OCI-LY3 (cell line): ENCODE results near the gene RGS21.

ENCODE experiments used
- H2AFZ ChIP-seq: fragments of 200-600, 300-600 bp; shearing (Covaris generic); 2 replicates; pipeline ENCODE4 v1.6.0; 2014; ENCODE audit warnings: antibody characterized with exemption, low read depth, low read length
- H3K27ac ChIP-seq: fragments of 200-600, 300-600 bp; sonication (generic); 2 replicates; pipeline ENCODE4 v1.5.1; 2014; ENCODE audit warnings: mild to moderate bottlenecking, low read length, moderate library complexity, mixed read lengths
- H3K27me3 ChIP-seq: fragments of 200-600, 300-600 bp; sonication (generic); 2 replicates; pipeline ENCODE4 v1.6.1; 2014; ENCODE audit warnings: low read depth, low read length, mixed read lengths
- H3K36me3 ChIP-seq: fragments of 200-600, 300-600 bp; sonication (generic); replicated peaks from 2 replicates; pipeline ENCODE3; 2014; ENCODE audit warnings: low read depth, low read length, mixed read lengths
- H3K4me1 ChIP-seq: fragments of 300-600, 200-600 bp; sonication (generic); 2 replicates; pipeline ENCODE4 v1.6.1; 2014; ENCODE audit warnings: low read length, mixed read lengths
- H3K4me2 ChIP-seq: fragments of 200-600, 300-600 bp; sonication (generic); 2 replicates; pipeline ENCODE4 v1.6.1; 2014; ENCODE audit warnings: low read length, mixed read lengths
- H3K4me3 ChIP-seq: fragments of 300-600, 200-600 bp; sonication (generic); 2 replicates; pipeline ENCODE4 v1.5.1; 2014; ENCODE audit warnings: antibody characterized with exemption, mild to moderate bottlenecking, low read length, moderate library complexity
- H3K79me2 ChIP-seq: fragments of 300-600, 200-600 bp; shearing (Covaris generic); 2 replicates; pipeline ENCODE4 v1.6.1; 2014; ENCODE audit warnings: mild to moderate bottlenecking, low read length, mixed read lengths
- H3K9ac ChIP-seq: fragments of 300-600, 200-600 bp; shearing (Covaris generic); 2 replicates; pipeline ENCODE4 v1.6.0; 2014; ENCODE audit warnings: mild to moderate bottlenecking, low read length, moderate library complexity
- H3K9me3 ChIP-seq: fragments of 200-600, 300-600 bp; shearing (Covaris generic); 2 replicates; pipeline ENCODE4 v1.6.1; 2014; ENCODE audit warnings: low read length, mixed read lengths; ENCODE audit not compliant: insufficient read depth
- H4K20me1 ChIP-seq: fragments of 200-600, 300-600 bp; sonication (generic); 2 replicates; pipeline ENCODE4 v1.6.1; 2016; ENCODE audit warnings: low read length, mixed read lengths; ENCODE audit not compliant: insufficient read depth
- CTCF ChIP-seq: fragments of 200-600, 300-600 bp; sonication (generic); IDR thresholded peaks from 2 replicates; pipeline ENCODE4 v1.5.1; 2014; ENCODE audit warnings: antibody characterized with exemption, low read length, low read depth
- EZH2phosphoT487 ChIP-seq: fragments of 200-600 bp; shearing (Covaris generic); IDR thresholded peaks from 2 replicates; pipeline ENCODE4 v1.6.1; 2018; ENCODE audit warnings: antibody characterized with exemption, mixed run types, low read depth

The RGS21 gene

GRCh38 chr1:192379554-192379953 lies 62.8 kb downstream of the RGS21 start:
- Histone ChIP-seq H3K4me2 (no peak overlapping the region), H3K27ac (no peak overlapping the region), H3K36me3 (no peaks in the 10 kb centered on the region), H3K4me3 (no peak overlapping the region), H3K4me1 (peaks cover 21% of the 10 kb centered on the region), H3K79me2 (no peaks in the 10 kb centered on the region), H4K20me1 (no peaks in the 10 kb centered on the region), H3K9ac (no peak overlapping the region), H3K27me3 (no peaks in the 10 kb centered on the region), H2AFZ (no peak overlapping the region), H3K9me3 (no peaks in the 10 kb centered on the region)
- TF ChIP-seq EZH2phosphoT487 (no peak), CTCF (no peak)

GRCh38 chr1:192382758-192383157 lies 66.0 kb downstream of the RGS21 start:
- H3K36me3 ChIP-seq = no peaks in the 10 kb centered on the region
- H3K4me1 ChIP-seq = peaks cover 12% of the 10 kb centered on the region
- H3K27ac ChIP-seq = no peak overlapping the region
- H2AFZ ChIP-seq = no peak overlapping the region
- H3K9me3 ChIP-seq = no peaks in the 10 kb centered on the region
- no peaks in the 10 kb centered on the region for H3K27me3 ChIP-seq
- H3K9ac ChIP-seq = no peak overlapping the region
- no peaks in the 10 kb centered on the region for H4K20me1 ChIP-seq
- H3K79me2 ChIP-seq = no peaks in the 10 kb centered on the region
- TF ChIP-seq CTCF (no peak), EZH2phosphoT487 (no peak)
- no peak overlapping the region for H3K4me2 ChIP-seq
- H3K4me3 ChIP-seq = no peak overlapping the region

DNA sequence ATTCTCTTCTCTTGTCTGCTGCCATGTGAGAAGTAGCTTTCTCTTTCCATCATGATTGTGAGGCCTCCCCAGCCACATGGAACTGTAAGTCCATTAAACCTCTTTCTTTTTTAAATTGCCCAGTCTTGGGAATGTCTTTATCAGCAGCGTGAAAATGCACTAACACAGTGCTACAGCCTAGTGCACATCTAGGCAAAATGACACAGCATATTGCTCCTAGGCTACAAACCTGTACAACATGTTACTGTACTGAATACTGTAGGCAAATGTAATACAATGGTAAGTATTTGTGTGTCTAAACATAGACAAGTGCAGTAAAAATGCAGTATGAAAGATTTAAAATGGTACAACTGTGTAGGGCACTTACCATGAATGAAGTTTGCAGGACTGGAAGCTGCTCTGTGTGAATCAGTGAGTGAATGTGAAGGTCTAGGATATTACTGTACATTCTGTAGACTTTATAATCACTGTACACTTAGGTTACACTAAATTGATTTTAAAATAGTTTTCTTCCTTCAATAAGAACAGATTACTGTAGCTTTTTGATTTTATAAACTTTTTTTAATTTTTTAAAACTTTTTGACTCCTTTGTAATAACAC lies 69.4 kb downstream of the RGS21 start:
- Histone ChIP-seq H3K4me3 (no peak overlapping the region), H3K27me3 (no peaks in the 10 kb centered on the region), H3K36me3 (no peaks in the 10 kb centered on the region), H4K20me1 (no peaks in the 10 kb centered on the region), H3K4me2 (no peak overlapping the region), H3K79me2 (no peaks in the 10 kb centered on the region), H3K9me3 (no peaks in the 10 kb centered on the region), H3K9ac (no peak overlapping the region), H3K27ac (no peak overlapping the region), H3K4me1 (no peaks in the 10 kb centered on the region), H2AFZ (no peak overlapping the region)
- TF ChIP-seq EZH2phosphoT487 (no peak), CTCF (no peak)

DNA sequence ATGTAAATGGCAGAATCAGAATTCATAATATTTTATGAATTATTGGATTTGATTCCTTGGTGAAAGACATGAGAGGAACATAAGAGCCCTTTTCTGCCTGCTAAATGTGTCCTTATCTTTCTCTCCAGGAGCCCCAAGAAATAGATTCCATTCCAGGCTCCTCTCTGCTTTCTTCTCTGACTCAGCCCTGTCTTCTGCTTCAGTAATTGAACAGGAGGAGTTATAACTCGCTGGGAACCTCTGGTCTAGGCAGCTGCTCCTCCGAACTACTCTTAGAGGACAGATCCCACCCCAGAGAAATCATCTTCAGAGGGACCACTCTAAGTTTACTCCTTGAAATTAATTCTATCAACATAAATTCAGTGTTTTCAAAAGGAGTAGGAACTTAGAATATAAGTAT lies 78.4 kb downstream of the RGS21 start:
- Histone ChIP-seq H3K4me2 (no peak overlapping the region), H2AFZ (no peak overlapping the region), H3K9me3 (no peaks in the 10 kb centered on the region), H3K36me3 (no peaks in the 10 kb centered on the region), H3K9ac (no peak overlapping the region), H3K79me2 (no peaks in the 10 kb centered on the region), H3K27ac (no peak overlapping the region), H3K4me1 (no peaks in the 10 kb centered on the region), H4K20me1 (no peaks in the 10 kb centered on the region), H3K27me3 (no peaks in the 10 kb centered on the region), H3K4me3 (no peak overlapping the region)
- TF ChIP-seq CTCF (no peak), EZH2phosphoT487 (no peak)
